HG02973 (cell line): ENCODE data around the gene CADPS2.
"Not testable (repeated sequence)": the region's sequence is repeated elsewhere in the genome, so short reads cannot be mapped to it uniquely, and the experiment has no call there.

Source experiments
- ATAC-seq: cut with Tn5 transposase; IDR thresholded peaks from one replicate; pipeline ENCODE4 v1.9.1; 2021; ENCODE audit warnings: moderate library complexity; ENCODE audit not compliant: unreplicated experiment

The CADPS2 gene

GRCh38 chr7:122302761-122303530 is 583.3 kb downstream of the CADPS2 start:
- no peak for ATAC-seq

- ATAC-seq: no peak
Measured at GRCh38 chr7:122301858-122302760, 584.2 kb downstream of the CADPS2 start.

DNA sequence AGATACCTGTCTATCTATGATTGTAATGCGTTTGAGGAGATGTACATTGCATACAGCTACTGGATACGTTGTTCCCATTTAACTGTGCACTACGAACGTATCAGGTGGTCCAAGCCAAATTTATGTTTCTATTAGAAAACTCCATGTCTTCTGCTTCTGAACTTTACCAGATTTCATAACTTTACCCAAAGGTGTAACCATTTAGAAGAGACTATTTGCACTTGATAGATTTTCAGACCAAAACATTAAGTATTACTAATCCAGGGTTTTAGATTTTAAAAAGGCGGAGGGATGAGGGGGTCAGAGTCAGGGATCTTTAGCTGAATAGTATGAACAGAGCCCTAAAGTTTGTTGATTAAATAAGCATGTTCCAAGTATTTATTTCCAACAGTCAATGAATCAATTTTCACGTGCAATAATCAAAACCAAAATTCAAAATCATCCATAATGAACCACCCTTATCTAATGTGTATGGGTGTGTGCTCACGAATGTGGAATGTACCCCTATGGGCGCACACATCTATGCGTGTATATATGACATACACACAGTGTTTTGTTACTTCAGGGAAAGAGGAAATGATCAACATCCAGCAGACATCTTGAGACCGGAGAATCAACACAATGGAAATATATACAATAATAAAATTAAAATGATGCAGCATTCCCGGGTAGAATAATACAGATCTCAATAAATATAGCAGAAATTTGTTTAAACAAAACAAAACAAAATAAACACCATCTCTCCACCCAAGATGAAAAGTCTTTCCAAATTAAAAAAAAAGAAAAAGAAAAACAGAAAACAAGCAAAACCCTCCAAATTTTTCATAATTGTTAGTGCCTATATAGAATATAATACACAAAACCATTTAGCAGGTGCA is 585.1 kb downstream of the CADPS2 start:
- ATAC-seq: no peak

DNA sequence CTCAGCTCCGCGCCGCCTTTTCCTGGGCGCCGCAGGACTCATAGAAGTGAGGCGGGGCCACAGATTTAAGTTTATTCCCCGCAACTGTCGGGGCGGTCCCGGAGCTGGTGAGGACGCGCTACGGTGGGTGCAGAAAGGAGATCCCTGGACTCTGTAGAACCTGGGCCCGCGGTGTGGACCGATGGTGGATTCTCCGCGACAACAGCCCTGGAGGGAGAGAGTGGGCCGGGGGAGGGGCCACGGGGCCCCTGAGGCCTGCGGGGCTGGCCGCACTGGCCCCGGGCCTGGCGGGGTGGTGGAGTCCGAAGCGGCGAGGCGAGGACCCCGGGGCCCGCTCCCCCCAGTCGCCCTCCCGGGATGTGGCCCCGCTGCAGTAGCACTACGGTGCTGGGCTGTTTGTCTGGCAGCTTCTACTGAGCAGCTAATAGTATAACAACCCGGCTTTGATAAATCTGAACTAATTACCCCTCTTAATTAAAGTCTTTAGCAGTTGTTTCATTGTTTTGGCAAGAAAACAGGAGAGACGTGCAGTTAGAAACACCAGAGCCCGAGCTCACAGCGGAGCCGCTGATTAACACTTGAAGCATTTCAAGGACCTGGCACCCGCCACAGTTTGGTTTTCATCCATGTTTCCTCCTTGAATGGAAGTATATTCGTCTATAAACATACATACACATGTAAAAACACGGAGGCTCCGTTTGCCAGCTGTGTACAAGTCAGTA is 585.9 kb downstream of the CADPS2 start:
- ATAC-seq: no peak

- ATAC-seq: no peak
Measured at GRCh38 chr7:122299624-122300210, 586.5 kb downstream of the CADPS2 start.

DNA sequence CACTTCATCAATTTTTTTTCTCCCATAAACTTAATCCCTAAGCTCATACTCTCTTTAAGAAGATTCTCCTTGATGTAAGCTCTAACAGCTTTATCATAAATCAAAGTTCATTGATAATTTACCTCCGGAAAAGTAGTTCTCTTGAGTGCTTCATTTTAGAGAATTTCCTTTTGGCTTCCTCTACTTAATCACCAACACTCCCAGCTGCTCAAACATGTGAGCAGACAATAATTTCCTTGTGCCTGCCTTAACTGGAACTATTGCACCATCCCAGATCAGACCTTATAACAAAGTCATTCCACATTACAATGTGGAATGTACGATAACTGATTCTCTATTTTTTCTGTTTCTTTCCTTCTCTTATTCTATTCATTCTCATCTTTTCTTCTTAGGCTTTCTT is 587.6 kb downstream of the CADPS2 start:
- ATAC-seq: no peak

GRCh38 chr7:122298131-122298530 is 588.1 kb downstream of the CADPS2 start:
- ATAC-seq: no peak

GRCh38 chr7:122291189-122291588 is 595.1 kb downstream of the CADPS2 start:
- ATAC-seq: no peak

- ATAC-seq: no peak
Measured at GRCh38 chr7:122290476-122290875, 595.8 kb downstream of the CADPS2 start.

- no peak for ATAC-seq
Measured at GRCh38 chr7:122289426-122289825, 596.8 kb downstream of the CADPS2 start.

GRCh38 chr7:122284608-122285007 is 601.7 kb downstream of the CADPS2 start:
- ATAC-seq: not testable (repeated sequence)

- peak; percentile 59 for ATAC-seq
Measured at GRCh38 chr7:122273117-122273516, 613.1 kb downstream of the CADPS2 start.

- no peak for ATAC-seq
Measured at GRCh38 chr7:122269241-122269640, 617.0 kb downstream of the CADPS2 start.
